Panc1 (cell line): ENCODE measurements around the gene ZCCHC24. TPM values are rescaled to one million over a fixed set of nuclear protein-coding genes. Genes with fewer than 3 reads are reported as not detected.

Experiments
- ATAC-seq: fragments of 200-7000 bp; cut with Tn5 transposase; 2 replicates; pipeline ENCODE4 v1.9.1; 2020; ENCODE audit warnings: mild to moderate bottlenecking, moderate library complexity
- BruUV-seq: library from RNA; stranded (reverse); fragments of 400-500 nt; replicated peaks from 2 replicates; lab custom pipeline; 2021; lab: Mats Ljungman, UMichigan
- CTCF ChIA-PET: fragments of 300-600 bp; sonication (Branson Sonifier 250); formaldehyde crosslinking; loops from one replicate; lab custom pipeline; 2022; ENCODE audit warnings: antibody characterized with exemption; lab: Charles Lee
- POLR2A ChIA-PET: fragments of 300-600 bp; sonication (Branson Sonifier 250); formaldehyde crosslinking; loops from one replicate; lab custom pipeline; 2022; ENCODE audit warnings: antibody characterized with exemption; lab: Charles Lee
- DNase-seq: peaks from one replicate; pipeline ENCODE4 v3.0.0-alpha.2; 2010; ENCODE audit warnings: low read depth, low spot score
- H3K27ac ChIP-seq: 2 replicates; pipeline ENCODE4 v1.5.1; 2011; ENCODE audit warnings: mild to moderate bottlenecking, low read length, inconsistent platforms
- H3K27me3 ChIP-seq: fragments of 200-500 bp; sonication (Bioruptor generic); 2 replicates; pipeline ENCODE4 v1.6.0; 2014; ENCODE audit warnings: low read length, inconsistent platforms; ENCODE audit not compliant: control insufficient read depth, insufficient read depth
- H3K36me3 ChIP-seq: fragments of 200-500 bp; sonication (Bioruptor generic); 2 replicates; pipeline ENCODE4 v1.5.1; 2014; ENCODE audit warnings: inconsistent platforms, mild to moderate bottlenecking, low read length, moderate library complexity; ENCODE audit not compliant: control insufficient read depth, insufficient read depth
- H3K4me1 ChIP-seq: 2 replicates; pipeline ENCODE4 v1.5.1; 2011; ENCODE audit warnings: inconsistent platforms, mild to moderate bottlenecking, low read length, moderate library complexity; ENCODE audit not compliant: control insufficient read depth, insufficient read depth
- H3K4me3 ChIP-seq, 2 experiments: 2 replicates each; pipeline ENCODE4 v1.5.1; 2011 to 2012; ENCODE audit warnings: low read depth in 2 of 2, low read length in 2 of 2, mild to moderate bottlenecking in 2 of 2, inconsistent platforms in 1 of 2, moderate library complexity in 1 of 2
- H3K9me3 ChIP-seq: fragments of 200-500 bp; sonication (Bioruptor generic); 2 replicates; pipeline ENCODE4 v1.5.1; 2014; ENCODE audit warnings: low read depth, mild to moderate bottlenecking, inconsistent platforms, low read length, moderate library complexity; ENCODE audit not compliant: control insufficient read depth, insufficient read depth
- CTCF ChIP-seq: fragments of 450-650 bp; IDR thresholded peaks from 2 replicates; pipeline ENCODE4 v1.5.1; 2017; ENCODE audit warnings: mild to moderate bottlenecking
- POLR2AphosphoS5 ChIP-seq: IDR thresholded peaks from 2 replicates; pipeline ENCODE4 v1.6.1; 2012; ENCODE audit warnings: mild to moderate bottlenecking, low read depth, low read length, moderate library complexity
- SIN3A ChIP-seq: IDR thresholded peaks from 2 replicates; pipeline ENCODE4 v1.6.1; 2012; ENCODE audit warnings: low read depth, mild to moderate bottlenecking, low read length, moderate library complexity, borderline replicate concordance; ENCODE audit not compliant: insufficient read depth
- TCF7L2 ChIP-seq: IDR thresholded peaks from 2 replicates; pipeline ENCODE4 v1.6.1; 2011; ENCODE audit warnings: mild to moderate bottlenecking, low read depth, low read length, inconsistent platforms
- in situ Hi-C: cut with HindIII; loops from 2 replicates; pipeline ENCODE4 v1.10.0; 2016; ENCODE audit warnings: low sequenced_read_pairs, low pct_unique_long_range_greater_than_20kb
- intact Hi-C: fragments of 100-400 bp; cut with micrococcal nuclease; formaldehyde crosslinking; loops from one replicate; pipeline ENCODE4 v1.10.0; 2022; ENCODE audit not compliant: unreplicated experiment
- total RNA-seq: library from RNA; stranded (reverse); gene quantifications from one replicate; pipeline ENCODE4 v1.2.1, GENCODE V29; 2021; ENCODE audit not compliant: unreplicated experiment
- TF ChIP-seq, protein P1 (sequence below), 2 experiments: IDR thresholded peaks; 2 replicates each; pipeline ENCODE4 v1.6.1; 2011 to 2012; ENCODE audit warnings: low read depth in 2 of 2, control low read depth in 1 of 2, low read length in 1 of 2, mild to moderate bottlenecking in 1 of 2, moderate library complexity in 1 of 2; ENCODE audit not compliant: insufficient read depth in 1 of 2

Gene ZCCHC24
- total RNA-seq, 1 experiment from 2014 or later = 7.8 TPM

- POLR2A ChIA-PET = interaction anchor here (0.6 to 0.7 kb wide), 2 partner anchors 14 to 745 kb away, joined by 3 read pairs; no protein-coding TSS in a partner anchor
These were observed 94.8 kb downstream of the ZCCHC24 start for GRCh38 chr10:79350407-79351154.

GRCh38 chr10:79349766-79350406 lies 95.5 kb downstream of the ZCCHC24 start:
- Histone ChIP-seq H3K27ac (no peak overlapping the region), H3K36me3 (peaks cover 2% of the 10 kb centered on the region; the same call in 1 of the 2 replicates), H3K27me3 (no peaks in the 10 kb centered on the region), H3K9me3 (no peaks in the 10 kb centered on the region), H3K4me3 (no peak overlapping the region), H3K4me1 (peaks cover 14% of the 10 kb centered on the region)
- intact Hi-C loops (no loop called here), in situ Hi-C loops (no loop called here)
- DNase-seq (no peak), ATAC-seq (no peak)
- TSS peak; percentile 46 for BruUV-seq
- TF ChIP-seq, protein P1, sequence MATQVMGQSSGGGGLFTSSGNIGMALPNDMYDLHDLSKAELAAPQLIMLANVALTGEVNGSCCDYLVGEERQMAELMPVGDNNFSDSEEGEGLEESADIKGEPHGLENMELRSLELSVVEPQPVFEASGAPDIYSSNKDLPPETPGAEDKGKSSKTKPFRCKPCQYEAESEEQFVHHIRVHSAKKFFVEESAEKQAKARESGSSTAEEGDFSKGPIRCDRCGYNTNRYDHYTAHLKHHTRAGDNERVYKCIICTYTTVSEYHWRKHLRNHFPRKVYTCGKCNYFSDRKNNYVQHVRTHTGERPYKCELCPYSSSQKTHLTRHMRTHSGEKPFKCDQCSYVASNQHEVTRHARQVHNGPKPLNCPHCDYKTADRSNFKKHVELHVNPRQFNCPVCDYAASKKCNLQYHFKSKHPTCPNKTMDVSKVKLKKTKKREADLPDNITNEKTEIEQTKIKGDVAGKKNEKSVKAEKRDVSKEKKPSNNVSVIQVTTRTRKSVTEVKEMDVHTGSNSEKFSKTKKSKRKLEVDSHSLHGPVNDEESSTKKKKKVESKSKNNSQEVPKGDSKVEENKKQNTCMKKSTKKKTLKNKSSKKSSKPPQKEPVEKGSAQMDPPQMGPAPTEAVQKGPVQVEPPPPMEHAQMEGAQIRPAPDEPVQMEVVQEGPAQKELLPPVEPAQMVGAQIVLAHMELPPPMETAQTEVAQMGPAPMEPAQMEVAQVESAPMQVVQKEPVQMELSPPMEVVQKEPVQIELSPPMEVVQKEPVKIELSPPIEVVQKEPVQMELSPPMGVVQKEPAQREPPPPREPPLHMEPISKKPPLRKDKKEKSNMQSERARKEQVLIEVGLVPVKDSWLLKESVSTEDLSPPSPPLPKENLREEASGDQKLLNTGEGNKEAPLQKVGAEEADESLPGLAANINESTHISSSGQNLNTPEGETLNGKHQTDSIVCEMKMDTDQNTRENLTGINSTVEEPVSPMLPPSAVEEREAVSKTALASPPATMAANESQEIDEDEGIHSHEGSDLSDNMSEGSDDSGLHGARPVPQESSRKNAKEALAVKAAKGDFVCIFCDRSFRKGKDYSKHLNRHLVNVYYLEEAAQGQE (IDR thresholded peaks at IDR 0.05; ENCODE audit: insufficient read depth in 1 of 2, low read depth in 2 of 2, low read length in 1 of 2) = no peak
- TF ChIP-seq SIN3A (no peak), TCF7L2 (no peak), CTCF (no peak), POLR2AphosphoS5 (no peak)
- ChIA-PET CTCF (no interaction called here), POLR2A (interaction anchor here (0.6 kb wide), 1 partner anchor 744 kb away, joined by 3 read pairs; no protein-coding TSS in a partner anchor)

More at GRCh38 chr10:79350407-79351154, 94.8 kb downstream of the ZCCHC24 start:
- ATAC-seq = no peak
- no TSS peak for BruUV-seq
- H3K27me3 ChIP-seq = no peaks in the 10 kb centered on the region
- DNase-seq = no peak
- TF ChIP-seq, protein P1 (IDR thresholded peaks at IDR 0.05; ENCODE audit: insufficient read depth in 1 of 2, low read depth in 2 of 2, low read length in 1 of 2) = no peak
- TF ChIP-seq SIN3A (no peak), POLR2AphosphoS5 (no peak), TCF7L2 (no peak), CTCF (no peak)
- no peak overlapping the region for H3K4me3 ChIP-seq
- H3K27ac ChIP-seq = no peak overlapping the region
- peaks cover 2% of the 10 kb centered on the region; the same call in 1 of the 2 replicates for H3K36me3 ChIP-seq
- H3K4me1 ChIP-seq = peaks cover 14% of the 10 kb centered on the region
- in situ Hi-C loops (no loop called here), intact Hi-C loops (no loop called here)
- CTCF ChIA-PET = interaction anchor here (0.6 kb wide), 1 partner anchor 50 kb away, joined by 4 read pairs; no protein-coding TSS in a partner anchor
- H3K9me3 ChIP-seq = no peaks in the 10 kb centered on the region
